K562 (cell line): Measurements from ENCODE around the gene ATXN7L1. TPM values are rescaled to one million over a fixed set of nuclear protein-coding genes. Genes with fewer than 3 reads are reported as not detected.

ENCODE experiments used
- ARID1B ChIP-seq: fragments of 450-650 bp; IDR thresholded peaks from 2 replicates; pipeline ENCODE4 v1.6.1; 2016; ENCODE audit warnings: antibody characterized with exemption, mild to moderate bottlenecking, inconsistent platforms
- ATF1 ChIP-seq, 2 experiments: fragments of 450-650 bp in 1 of 2; IDR thresholded peaks; 2 replicates each; pipeline ENCODE4 v1.6.1; 2016; ENCODE audit warnings: missing compliant biosample characterization in 1 of 2, missing genetic modification characterization in 1 of 2
- ATF7 ChIP-seq: fragments of 450-650 bp; IDR thresholded peaks from 2 replicates; pipeline ENCODE4 v1.7.1; 2014; ENCODE audit warnings: mild to moderate bottlenecking, moderate library complexity
- ERF ChIP-seq: fragments of 450-650 bp; formaldehyde crosslinking; IDR thresholded peaks from 2 replicates; pipeline ENCODE4 v1.4.0; 2020; ENCODE audit warnings: mild to moderate bottlenecking, mixed read lengths
- GATAD2B ChIP-seq: fragments of 450-650 bp; IDR thresholded peaks from 2 replicates; pipeline ENCODE4 v1.6.1; 2017; ENCODE audit warnings: mild to moderate bottlenecking, borderline replicate concordance
- HDAC3 ChIP-seq: fragments of 450-650 bp; IDR thresholded peaks from 2 replicates; pipeline ENCODE4 v1.6.1; 2018; ENCODE audit warnings: borderline replicate concordance, mild to moderate bottlenecking, moderate library complexity; ENCODE audit not compliant: partially characterized antibody
- KAT7 ChIP-seq: sonication (generic); formaldehyde crosslinking; IDR thresholded peaks from 2 replicates; pipeline ENCODE4 v1.8.0; 2022; ENCODE audit warnings: missing genetic modification reagents, mild to moderate bottlenecking, borderline replicate concordance
- MAFG ChIP-seq: fragments of 450-650 bp; conservative IDR thresholded peaks from 2 replicates; pipeline ENCODE4 v1.6.1; 2016; ENCODE audit warnings: missing genetic modification characterization, missing compliant biosample characterization
- NFE2 ChIP-seq: IDR thresholded peaks from 2 replicates; pipeline ENCODE4 v1.6.1; 2014; ENCODE audit warnings: antibody characterized with exemption, low read depth
- NFIC ChIP-seq: fragments of 450-650 bp; IDR thresholded peaks from 2 replicates; pipeline ENCODE4 v1.6.1; 2017; ENCODE audit warnings: mild to moderate bottlenecking, inconsistent platforms
- PHB ChIP-seq: fragments of 250-450 bp; sonication (Bioruptor Pico); IDR thresholded peaks from 2 replicates; pipeline ENCODE4 v1.5.0; 2021
- SMC3 ChIP-seq: conservative IDR thresholded peaks from 2 replicates; pipeline ENCODE4 v1.6.1; 2011; ENCODE audit warnings: low read depth, low read length, improper control_type of control experiment; ENCODE audit not compliant: insufficient read depth
- SOX6 ChIP-seq: fragments of 450-650 bp; IDR thresholded peaks from 2 replicates; pipeline ENCODE4 v1.6.1; 2014; ENCODE audit warnings: mild to moderate bottlenecking
- TAL1 ChIP-seq: fragments of 450-650 bp; IDR thresholded peaks from 2 replicates; pipeline ENCODE4 v1.6.1; 2016; ENCODE audit warnings: mild to moderate bottlenecking
- ZKSCAN1 ChIP-seq: fragments of 150-350 bp; IDR thresholded peaks from 2 replicates; pipeline ENCODE4 v1.6.1; 2016; ENCODE audit warnings: low read depth, low read length
- ZNF311 ChIP-seq: fragments of 250-450 bp; sonication (Bioruptor Pico); IDR thresholded peaks from 2 replicates; pipeline ENCODE4 v1.4.0; 2020; ENCODE audit warnings: mild to moderate bottlenecking, moderate library complexity
- polyA plus RNA-seq, 8 experiments: library from polyadenylated mRNA; depleted of rRNA in 4 of 8; stranded (reverse) in 5 of 8; unstranded in 3 of 8; fragments of >200 nt; fragmentation: Nextera tagmentation in 2 of 8; fragmentation: Illumina TruSeq in 1 of 8; extraction: Ambion mirVana in 2 of 8; extraction: Trizol in 1 of 8; gene quantifications; 2 replicates each; pipeline versions ENCODE4 v1.2.1 to v1.2.3, GENCODE V29; 2011 to 2014; ENCODE audit warnings: inconsistent platforms in 1 of 8, missing spikeins in 1 of 8
- total RNA-seq, 7 experiments: library from RNA; depleted of rRNA in 6 of 7; stranded (reverse); fragments of >200 nt in 6 of 7; fragmentation: Illumina TruSeq in 2 of 7; extraction: Trizol in 2 of 7; gene quantifications; 2 replicates each; pipeline versions ENCODE4 v1.2.1 to v1.2.3, GENCODE V29; 2011 to 2021; ENCODE audit warnings: low replicate concordance in 1 of 7
- TF ChIP-seq, protein P1 (sequence below): fragments of 200-400 bp; formaldehyde crosslinking; IDR thresholded peaks from 2 replicates; pipeline ENCODE4 v1.6.1; 2017; ENCODE audit warnings: mild to moderate bottlenecking, low read depth, low read length, moderate library complexity
- TF ChIP-seq, protein P2 (sequence below), 2 experiments: IDR thresholded peaks; 2 replicates each; pipeline ENCODE4 v1.6.1; 2012; ENCODE audit warnings: improper control_type of control experiment in 2 of 2, low read depth in 2 of 2, low read length in 2 of 2, borderline replicate concordance in 1 of 2
- TF ChIP-seq, protein P3 (sequence below): fragments of 450-650 bp; IDR thresholded peaks from 2 replicates; pipeline ENCODE4 v1.6.1; 2017; ENCODE audit warnings: antibody characterized with exemption, mild to moderate bottlenecking

ATXN7L1 gene
- total and polyA plus RNA-seq, 9 of the 15 experiments (the other 6 are each of a cell fraction or from before 2014, with no cell fraction given): 6.6 to 13.7 (median 10.7) TPM

DNA sequence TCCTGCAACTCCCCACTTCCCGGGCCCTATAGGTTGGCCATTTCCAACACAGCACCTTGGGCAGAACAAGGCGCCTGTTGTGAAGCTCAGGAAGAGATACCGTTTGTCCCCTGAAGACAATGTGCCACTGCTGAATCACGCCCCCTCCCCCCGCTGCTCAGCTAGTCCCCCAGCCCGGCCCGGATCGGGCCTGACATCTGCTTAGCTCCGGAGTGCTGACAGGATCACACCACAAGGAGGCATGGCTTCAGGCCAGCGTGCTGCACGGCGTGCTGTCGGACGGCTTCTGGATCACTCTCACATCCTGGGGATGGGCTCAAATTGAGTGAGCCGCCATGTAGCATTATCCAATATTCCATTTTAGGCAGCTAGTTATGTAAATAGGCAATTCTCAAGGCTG lies 233.0 kb downstream of the ATXN7L1 start (continued):
- TF ChIP-seq NFIC (peak; percentile 88), KAT7 (CRISPR knock-in tag) (no peak), ZNF311 (no peak), ATF7 (peak; percentile 34; the same call in 1 of the 2 replicates), GATAD2B (no peak), ZKSCAN1 (peak; percentile 20; the same call in 1 of the 2 replicates), SOX6 (peak; percentile 65), ARID1B (peak; percentile 70), PHB (CRISPR knock-in tag) (no peak), NFE2 (peak; percentile 84), SMC3 (peak; percentile 48; the same call in 1 of the 2 replicates), HDAC3 (no peak), MAFG (tag) (peak; percentile 66; the same call in 1 of the 2 replicates), TAL1 (peak; percentile 35; the same call in 1 of the 2 replicates), ATF1 (CRISPR knock-in tag; IDR thresholded peaks at IDR 0.05) (no peak), ATF1 (tag; IDR thresholded peaks at IDR 0.05) (peak; percentile 45; the same call in 1 of the 2 replicates), ERF (no peak)
- TF ChIP-seq, protein P1, sequence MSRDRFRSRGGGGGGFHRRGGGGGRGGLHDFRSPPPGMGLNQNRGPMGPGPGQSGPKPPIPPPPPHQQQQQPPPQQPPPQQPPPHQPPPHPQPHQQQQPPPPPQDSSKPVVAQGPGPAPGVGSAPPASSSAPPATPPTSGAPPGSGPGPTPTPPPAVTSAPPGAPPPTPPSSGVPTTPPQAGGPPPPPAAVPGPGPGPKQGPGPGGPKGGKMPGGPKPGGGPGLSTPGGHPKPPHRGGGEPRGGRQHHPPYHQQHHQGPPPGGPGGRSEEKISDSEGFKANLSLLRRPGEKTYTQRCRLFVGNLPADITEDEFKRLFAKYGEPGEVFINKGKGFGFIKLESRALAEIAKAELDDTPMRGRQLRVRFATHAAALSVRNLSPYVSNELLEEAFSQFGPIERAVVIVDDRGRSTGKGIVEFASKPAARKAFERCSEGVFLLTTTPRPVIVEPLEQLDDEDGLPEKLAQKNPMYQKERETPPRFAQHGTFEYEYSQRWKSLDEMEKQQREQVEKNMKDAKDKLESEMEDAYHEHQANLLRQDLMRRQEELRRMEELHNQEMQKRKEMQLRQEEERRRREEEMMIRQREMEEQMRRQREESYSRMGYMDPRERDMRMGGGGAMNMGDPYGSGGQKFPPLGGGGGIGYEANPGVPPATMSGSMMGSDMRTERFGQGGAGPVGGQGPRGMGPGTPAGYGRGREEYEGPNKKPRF: no peak
- TF ChIP-seq, protein P2, sequence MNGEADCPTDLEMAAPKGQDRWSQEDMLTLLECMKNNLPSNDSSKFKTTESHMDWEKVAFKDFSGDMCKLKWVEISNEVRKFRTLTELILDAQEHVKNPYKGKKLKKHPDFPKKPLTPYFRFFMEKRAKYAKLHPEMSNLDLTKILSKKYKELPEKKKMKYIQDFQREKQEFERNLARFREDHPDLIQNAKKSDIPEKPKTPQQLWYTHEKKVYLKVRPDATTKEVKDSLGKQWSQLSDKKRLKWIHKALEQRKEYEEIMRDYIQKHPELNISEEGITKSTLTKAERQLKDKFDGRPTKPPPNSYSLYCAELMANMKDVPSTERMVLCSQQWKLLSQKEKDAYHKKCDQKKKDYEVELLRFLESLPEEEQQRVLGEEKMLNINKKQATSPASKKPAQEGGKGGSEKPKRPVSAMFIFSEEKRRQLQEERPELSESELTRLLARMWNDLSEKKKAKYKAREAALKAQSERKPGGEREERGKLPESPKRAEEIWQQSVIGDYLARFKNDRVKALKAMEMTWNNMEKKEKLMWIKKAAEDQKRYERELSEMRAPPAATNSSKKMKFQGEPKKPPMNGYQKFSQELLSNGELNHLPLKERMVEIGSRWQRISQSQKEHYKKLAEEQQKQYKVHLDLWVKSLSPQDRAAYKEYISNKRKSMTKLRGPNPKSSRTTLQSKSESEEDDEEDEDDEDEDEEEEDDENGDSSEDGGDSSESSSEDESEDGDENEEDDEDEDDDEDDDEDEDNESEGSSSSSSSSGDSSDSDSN (IDR thresholded peaks at IDR 0.05; ENCODE audit: borderline replicate concordance in 1 of 2, low read depth in 2 of 2, low read length in 2 of 2): no peak
- TF ChIP-seq, protein P3, sequence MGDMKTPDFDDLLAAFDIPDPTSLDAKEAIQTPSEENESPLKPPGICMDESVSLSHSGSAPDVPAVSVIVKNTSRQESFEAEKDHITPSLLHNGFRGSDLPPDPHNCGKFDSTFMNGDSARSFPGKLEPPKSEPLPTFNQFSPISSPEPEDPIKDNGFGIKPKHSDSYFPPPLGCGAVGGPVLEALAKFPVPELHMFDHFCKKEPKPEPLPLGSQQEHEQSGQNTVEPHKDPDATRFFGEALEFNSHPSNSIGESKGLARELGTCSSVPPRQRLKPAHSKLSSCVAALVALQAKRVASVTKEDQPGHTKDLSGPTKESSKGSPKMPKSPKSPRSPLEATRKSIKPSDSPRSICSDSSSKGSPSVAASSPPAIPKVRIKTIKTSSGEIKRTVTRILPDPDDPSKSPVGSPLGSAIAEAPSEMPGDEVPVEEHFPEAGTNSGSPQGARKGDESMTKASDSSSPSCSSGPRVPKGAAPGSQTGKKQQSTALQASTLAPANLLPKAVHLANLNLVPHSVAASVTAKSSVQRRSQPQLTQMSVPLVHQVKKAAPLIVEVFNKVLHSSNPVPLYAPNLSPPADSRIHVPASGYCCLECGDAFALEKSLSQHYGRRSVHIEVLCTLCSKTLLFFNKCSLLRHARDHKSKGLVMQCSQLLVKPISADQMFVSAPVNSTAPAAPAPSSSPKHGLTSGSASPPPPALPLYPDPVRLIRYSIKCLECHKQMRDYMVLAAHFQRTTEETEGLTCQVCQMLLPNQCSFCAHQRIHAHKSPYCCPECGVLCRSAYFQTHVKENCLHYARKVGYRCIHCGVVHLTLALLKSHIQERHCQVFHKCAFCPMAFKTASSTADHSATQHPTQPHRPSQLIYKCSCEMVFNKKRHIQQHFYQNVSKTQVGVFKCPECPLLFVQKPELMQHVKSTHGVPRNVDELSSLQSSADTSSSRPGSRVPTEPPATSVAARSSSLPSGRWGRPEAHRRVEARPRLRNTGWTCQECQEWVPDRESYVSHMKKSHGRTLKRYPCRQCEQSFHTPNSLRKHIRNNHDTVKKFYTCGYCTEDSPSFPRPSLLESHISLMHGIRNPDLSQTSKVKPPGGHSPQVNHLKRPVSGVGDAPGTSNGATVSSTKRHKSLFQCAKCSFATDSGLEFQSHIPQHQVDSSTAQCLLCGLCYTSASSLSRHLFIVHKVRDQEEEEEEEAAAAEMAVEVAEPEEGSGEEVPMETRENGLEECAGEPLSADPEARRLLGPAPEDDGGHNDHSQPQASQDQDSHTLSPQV: 0 out of 2 replicates have a peak, but pooled peaks have one; percentile 20
